Fibroblast of lung (primary cell): ENCODE data around the gene TMEM42.

Experiments used
- EZH2 ChIP-seq: IDR thresholded peaks from 2 replicates; pipeline ENCODE4 v1.5.1; 2012; ENCODE audit warnings: low read length, control low read depth, mild to moderate bottlenecking; ENCODE audit errors: missing control alignments
- TF ChIP-seq, protein P1 (sequence below), 2 donors: IDR thresholded peaks in 1 of 2; conservative IDR thresholded peaks in 1 of 2; 1 replicate in 1 of 2; 2 replicates in 1 of 2; pipeline ENCODE4 v1.5.1; 2011 to 2012; ENCODE audit warnings: low read length in 2 of 2, control low read depth in 1 of 2, inconsistent platforms in 1 of 2, low read depth in 1 of 2, mild to moderate bottlenecking in 1 of 2

DNA sequence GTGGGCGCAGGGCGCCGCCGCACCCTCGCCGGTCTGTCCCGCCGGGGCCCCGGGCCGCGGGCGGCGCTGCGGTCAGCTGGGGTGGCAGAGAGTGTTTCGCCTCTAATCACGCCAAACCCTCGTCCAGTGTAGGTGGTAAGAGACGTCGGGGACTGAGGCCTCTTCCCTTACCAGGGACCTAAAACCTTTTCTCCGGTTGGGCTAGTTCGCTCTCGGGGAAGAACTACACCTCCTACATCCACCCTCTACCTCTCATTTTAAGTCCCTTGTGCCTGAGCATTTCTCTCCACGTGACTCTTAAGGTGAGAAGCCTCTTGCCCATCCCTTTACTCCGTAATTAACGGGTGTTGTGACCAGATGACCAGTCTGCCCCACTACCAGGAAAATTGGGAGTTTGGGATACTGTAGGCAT is 520 bp downstream of the TMEM42 start:
- TF ChIP-seq, protein P1, sequence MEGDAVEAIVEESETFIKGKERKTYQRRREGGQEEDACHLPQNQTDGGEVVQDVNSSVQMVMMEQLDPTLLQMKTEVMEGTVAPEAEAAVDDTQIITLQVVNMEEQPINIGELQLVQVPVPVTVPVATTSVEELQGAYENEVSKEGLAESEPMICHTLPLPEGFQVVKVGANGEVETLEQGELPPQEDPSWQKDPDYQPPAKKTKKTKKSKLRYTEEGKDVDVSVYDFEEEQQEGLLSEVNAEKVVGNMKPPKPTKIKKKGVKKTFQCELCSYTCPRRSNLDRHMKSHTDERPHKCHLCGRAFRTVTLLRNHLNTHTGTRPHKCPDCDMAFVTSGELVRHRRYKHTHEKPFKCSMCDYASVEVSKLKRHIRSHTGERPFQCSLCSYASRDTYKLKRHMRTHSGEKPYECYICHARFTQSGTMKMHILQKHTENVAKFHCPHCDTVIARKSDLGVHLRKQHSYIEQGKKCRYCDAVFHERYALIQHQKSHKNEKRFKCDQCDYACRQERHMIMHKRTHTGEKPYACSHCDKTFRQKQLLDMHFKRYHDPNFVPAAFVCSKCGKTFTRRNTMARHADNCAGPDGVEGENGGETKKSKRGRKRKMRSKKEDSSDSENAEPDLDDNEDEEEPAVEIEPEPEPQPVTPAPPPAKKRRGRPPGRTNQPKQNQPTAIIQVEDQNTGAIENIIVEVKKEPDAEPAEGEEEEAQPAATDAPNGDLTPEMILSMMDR (conservative IDR thresholded peaks at IDR 0.05 in 1 of 2, IDR thresholded peaks at IDR 0.05 in 1 of 2; ENCODE audit: low read depth in 1 of 2, low read length in 2 of 2) = no peak
- TF ChIP-seq EZH2 = no peak
